HL-60 (cell line): ENCODE data around the gene ATP1A2.

Source experiments
- DNase-seq, 2 experiments: peaks; one replicate each; pipeline ENCODE4 v3.0.0-alpha.2; 2010 to 2020; ENCODE audit warnings: low read depth in 1 of 2, low spot score in 1 of 2
- H3K27ac ChIP-seq: fragments of 250-450 bp; sonication (Bioruptor Pico); replicated peaks from 2 replicates; pipeline ENCODE4 v1.5.1; 2020; ENCODE audit warnings: mild to moderate bottlenecking, moderate library complexity
- H3K27me3 ChIP-seq: fragments of 250-450 bp; sonication (Bioruptor Pico); 2 replicates; pipeline ENCODE4 v1.5.1; 2021; ENCODE audit warnings: mild to moderate bottlenecking, moderate library complexity; ENCODE audit not compliant: insufficient read depth, poor library complexity, severe bottlenecking
- H3K4me3 ChIP-seq: replicated peaks from 2 replicates; pipeline ENCODE4 v1.5.1; 2011; ENCODE audit warnings: mild to moderate bottlenecking, control low read depth, low read length; ENCODE audit not compliant: insufficient read depth
- GABPA ChIP-seq: IDR thresholded peaks from 2 replicates; pipeline ENCODE4 v1.6.1; 2012; ENCODE audit warnings: low read depth
- POLR2AphosphoS5 ChIP-seq: IDR thresholded peaks from 2 replicates; pipeline ENCODE4 v1.6.1; 2012; ENCODE audit warnings: low read depth
- SPI1 ChIP-seq: IDR thresholded peaks from 2 replicates; pipeline ENCODE4 v1.6.1; 2012; ENCODE audit warnings: low read depth, mild to moderate bottlenecking, borderline replicate concordance
- long read RNA-seq: library from polyadenylated mRNA; unstranded; transcript quantifications from one replicate; pipeline ENCODE4 v2.0.0, GENCODE V29; 2020
- TF ChIP-seq, protein P1 (sequence below): IDR thresholded peaks from 2 replicates; pipeline ENCODE4 v1.6.1; 2012; ENCODE audit warnings: low read depth; ENCODE audit not compliant: insufficient replicate concordance
- TF ChIP-seq, protein P2 (sequence below): IDR thresholded peaks from one replicate; pipeline ENCODE4 v1.5.1; 2011; ENCODE audit warnings: low read length, control low read depth, inconsistent platforms; ENCODE audit not compliant: insufficient read depth

ATP1A2 gene
- long read RNA-seq = 0 reads

DNA sequence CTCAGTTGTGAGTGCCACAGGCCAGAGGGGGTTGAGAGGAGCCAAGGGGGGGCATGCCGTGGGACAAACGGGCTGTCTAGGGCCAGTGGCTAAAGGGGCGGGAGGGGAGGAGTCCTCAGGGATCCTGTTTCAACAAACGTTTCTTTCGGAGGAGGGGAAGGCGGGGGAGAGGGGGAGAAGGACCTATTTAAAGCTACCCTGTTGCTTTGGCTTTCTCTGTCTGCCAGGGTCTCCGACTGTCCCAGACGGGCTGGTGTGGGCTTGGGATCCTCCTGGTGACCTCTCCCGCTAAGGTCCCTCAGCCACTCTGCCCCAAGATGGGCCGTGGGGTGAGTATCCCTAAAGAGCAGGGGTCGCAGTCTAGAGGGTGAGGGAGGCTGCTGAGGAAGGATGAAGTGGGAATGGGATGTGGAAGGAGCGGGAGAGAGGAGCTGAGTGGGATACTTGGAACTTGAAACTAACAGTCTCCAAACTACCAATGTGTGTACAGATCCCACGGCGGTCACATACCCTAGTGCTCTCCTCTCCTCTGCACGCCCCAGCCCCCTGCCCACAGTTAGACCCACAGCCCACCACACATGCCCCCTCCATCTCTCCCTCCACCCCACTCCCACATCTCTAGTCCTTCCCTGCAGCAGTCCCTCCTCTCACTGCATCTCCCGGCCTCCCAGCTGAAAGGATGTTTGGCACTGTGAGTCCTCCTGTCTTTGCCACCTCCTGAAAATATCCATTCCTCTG lies at the start of gene ATP1A2:
Gene ATP1A2, plus strand, starts transcription at position 215 of the 738 bp plus-strand sequence. Its CDS starts 103 bp downstream, at position 318.
- no peak for DNase-seq
- H3K27me3 ChIP-seq = no peaks in the 10 kb centered on the region
- TF ChIP-seq GABPA = no peak
- TF ChIP-seq SPI1 = no peak
- TF ChIP-seq, protein P1, sequence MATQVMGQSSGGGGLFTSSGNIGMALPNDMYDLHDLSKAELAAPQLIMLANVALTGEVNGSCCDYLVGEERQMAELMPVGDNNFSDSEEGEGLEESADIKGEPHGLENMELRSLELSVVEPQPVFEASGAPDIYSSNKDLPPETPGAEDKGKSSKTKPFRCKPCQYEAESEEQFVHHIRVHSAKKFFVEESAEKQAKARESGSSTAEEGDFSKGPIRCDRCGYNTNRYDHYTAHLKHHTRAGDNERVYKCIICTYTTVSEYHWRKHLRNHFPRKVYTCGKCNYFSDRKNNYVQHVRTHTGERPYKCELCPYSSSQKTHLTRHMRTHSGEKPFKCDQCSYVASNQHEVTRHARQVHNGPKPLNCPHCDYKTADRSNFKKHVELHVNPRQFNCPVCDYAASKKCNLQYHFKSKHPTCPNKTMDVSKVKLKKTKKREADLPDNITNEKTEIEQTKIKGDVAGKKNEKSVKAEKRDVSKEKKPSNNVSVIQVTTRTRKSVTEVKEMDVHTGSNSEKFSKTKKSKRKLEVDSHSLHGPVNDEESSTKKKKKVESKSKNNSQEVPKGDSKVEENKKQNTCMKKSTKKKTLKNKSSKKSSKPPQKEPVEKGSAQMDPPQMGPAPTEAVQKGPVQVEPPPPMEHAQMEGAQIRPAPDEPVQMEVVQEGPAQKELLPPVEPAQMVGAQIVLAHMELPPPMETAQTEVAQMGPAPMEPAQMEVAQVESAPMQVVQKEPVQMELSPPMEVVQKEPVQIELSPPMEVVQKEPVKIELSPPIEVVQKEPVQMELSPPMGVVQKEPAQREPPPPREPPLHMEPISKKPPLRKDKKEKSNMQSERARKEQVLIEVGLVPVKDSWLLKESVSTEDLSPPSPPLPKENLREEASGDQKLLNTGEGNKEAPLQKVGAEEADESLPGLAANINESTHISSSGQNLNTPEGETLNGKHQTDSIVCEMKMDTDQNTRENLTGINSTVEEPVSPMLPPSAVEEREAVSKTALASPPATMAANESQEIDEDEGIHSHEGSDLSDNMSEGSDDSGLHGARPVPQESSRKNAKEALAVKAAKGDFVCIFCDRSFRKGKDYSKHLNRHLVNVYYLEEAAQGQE = no peak
- TF ChIP-seq, protein P2, sequence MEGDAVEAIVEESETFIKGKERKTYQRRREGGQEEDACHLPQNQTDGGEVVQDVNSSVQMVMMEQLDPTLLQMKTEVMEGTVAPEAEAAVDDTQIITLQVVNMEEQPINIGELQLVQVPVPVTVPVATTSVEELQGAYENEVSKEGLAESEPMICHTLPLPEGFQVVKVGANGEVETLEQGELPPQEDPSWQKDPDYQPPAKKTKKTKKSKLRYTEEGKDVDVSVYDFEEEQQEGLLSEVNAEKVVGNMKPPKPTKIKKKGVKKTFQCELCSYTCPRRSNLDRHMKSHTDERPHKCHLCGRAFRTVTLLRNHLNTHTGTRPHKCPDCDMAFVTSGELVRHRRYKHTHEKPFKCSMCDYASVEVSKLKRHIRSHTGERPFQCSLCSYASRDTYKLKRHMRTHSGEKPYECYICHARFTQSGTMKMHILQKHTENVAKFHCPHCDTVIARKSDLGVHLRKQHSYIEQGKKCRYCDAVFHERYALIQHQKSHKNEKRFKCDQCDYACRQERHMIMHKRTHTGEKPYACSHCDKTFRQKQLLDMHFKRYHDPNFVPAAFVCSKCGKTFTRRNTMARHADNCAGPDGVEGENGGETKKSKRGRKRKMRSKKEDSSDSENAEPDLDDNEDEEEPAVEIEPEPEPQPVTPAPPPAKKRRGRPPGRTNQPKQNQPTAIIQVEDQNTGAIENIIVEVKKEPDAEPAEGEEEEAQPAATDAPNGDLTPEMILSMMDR = no peak
- TF ChIP-seq POLR2AphosphoS5 = no peak
- H3K27ac ChIP-seq = no peak within 1 kb of the TSS
- H3K4me3 ChIP-seq = no peak within 1 kb of the TSS

DNA sequence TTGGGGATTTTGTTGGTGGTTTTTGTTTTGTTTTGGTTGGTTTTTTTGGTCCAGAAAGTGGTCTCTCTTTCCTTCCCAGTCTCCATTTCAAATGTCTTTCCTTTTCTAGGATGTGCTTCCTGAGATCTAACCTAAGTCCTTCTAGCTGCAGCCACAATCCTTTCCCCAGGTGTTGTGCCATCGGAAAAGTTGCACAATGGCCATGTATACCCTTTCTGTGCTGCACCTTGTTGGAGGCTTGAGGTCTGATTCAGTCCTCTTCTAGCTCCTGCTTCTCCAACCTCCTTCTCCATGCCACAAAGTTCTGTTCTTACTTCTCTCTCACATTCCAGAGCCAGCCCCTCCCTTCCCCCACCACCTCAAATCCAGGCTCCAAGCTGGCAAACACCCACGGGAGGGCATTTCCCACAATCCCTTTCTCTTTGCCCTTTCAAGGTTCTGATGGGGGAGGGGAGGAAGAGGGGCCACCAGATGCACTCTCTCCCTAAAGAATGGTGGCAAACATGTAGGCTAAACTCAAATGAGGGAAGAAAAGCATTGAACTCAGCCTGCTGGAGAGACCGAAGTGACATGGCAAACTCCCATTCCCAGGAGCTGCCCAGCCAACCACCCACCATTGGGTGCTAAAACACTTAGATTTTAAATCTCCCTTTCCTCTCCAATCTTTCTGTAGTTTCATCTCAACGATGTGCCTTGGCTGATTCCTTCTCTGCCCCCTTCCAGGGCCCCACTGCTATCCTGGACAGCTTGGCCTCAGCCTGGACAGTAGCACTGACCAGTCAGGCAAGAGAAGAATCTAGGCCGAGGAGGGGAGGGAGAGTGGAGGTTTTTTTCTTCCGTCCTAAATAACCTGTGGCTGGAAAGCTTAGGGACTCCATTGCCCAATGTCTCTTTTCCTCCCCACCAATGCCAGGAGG lies 48.5 kb upstream of the ATP1A2 start:
- no peak for DNase-seq
- Histone ChIP-seq H3K27ac (no peak overlapping the region), H3K27me3 (peaks cover 27% of the 10 kb centered on the region), H3K4me3 (no peak overlapping the region)
- TF ChIP-seq SPI1 (no peak), POLR2AphosphoS5 (no peak), GABPA (no peak)
- TF ChIP-seq, protein P1 = no peak
- TF ChIP-seq, protein P2 = no peak

DNA sequence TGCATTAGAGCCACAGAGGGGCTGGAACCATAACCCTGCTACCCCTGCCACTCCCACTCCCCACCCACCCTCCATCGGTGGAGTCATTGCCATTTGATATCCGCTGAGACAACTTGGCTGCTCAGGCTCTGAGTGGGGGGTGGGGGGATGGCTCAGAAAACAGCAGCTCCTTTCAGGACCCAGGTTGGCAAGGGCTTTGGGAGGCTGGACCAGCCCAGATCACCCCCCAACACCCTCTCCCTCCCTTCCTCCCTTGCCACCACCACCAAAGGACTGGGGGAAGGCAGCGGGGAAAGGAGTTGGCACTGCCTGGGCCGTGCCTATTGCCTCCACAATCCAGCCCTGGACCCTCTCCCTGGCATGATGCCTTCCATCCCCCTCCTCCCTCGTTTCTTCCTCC lies 47.3 kb upstream of the ATP1A2 start:
- peaks cover 29% of the 10 kb centered on the region for H3K27me3 ChIP-seq
- no peak overlapping the region for H3K27ac ChIP-seq
- no peak overlapping the region for H3K4me3 ChIP-seq
- DNase-seq = no peak
- TF ChIP-seq, protein P2 = no peak
- no peak for TF ChIP-seq GABPA
